Parathyroid adenoma (tissue), 2 donors: ENCODE measurements around the gene TIMP3.

Experiments used
- H2AFZ ChIP-seq: fragments of 300-600 bp; sonication (generic); one replicate; pipeline ENCODE4 v1.7.0; 2017; ENCODE audit warnings: antibody characterized with exemption, mild to moderate bottlenecking
- H3K27ac ChIP-seq: fragments of 300-600 bp; sonication (generic); one replicate; pipeline ENCODE4 v1.7.0; 2017
- H3K27me3 ChIP-seq: fragments of 300-600 bp; sonication (generic); one replicate; pipeline ENCODE4 v1.7.0; 2017; ENCODE audit warnings: low read length; ENCODE audit not compliant: control insufficient read depth, insufficient read depth
- H3K36me3 ChIP-seq: fragments of 300-600 bp; sonication (generic); one replicate; pipeline ENCODE4 v1.7.0; 2017; ENCODE audit warnings: low read length; ENCODE audit not compliant: control insufficient read depth, insufficient read depth
- H3K4me1 ChIP-seq: fragments of 300-600 bp; sonication (generic); one replicate; pipeline ENCODE4 v1.7.0; 2017; ENCODE audit warnings: control low read depth
- H3K4me2 ChIP-seq: fragments of 300-600 bp; sonication (generic); one replicate; pipeline ENCODE4 v1.7.0; 2017; ENCODE audit warnings: low read length
- H3K4me3 ChIP-seq: fragments of 300-600 bp; sonication (generic); one replicate; pipeline ENCODE4 v1.7.0; 2017; ENCODE audit warnings: low read depth, low read length
- H3K79me2 ChIP-seq: fragments of 300-600 bp; sonication (generic); one replicate; pipeline ENCODE4 v1.7.0; 2017; ENCODE audit warnings: control low read depth
- H3K9ac ChIP-seq: fragments of 300-600 bp; sonication (generic); one replicate; pipeline ENCODE4 v1.7.0; 2017; ENCODE audit warnings: mild to moderate bottlenecking
- H3K9me3 ChIP-seq: fragments of 300-600 bp; sonication (generic); one replicate; pipeline ENCODE4 v1.7.0; 2017; ENCODE audit warnings: low read length; ENCODE audit not compliant: control insufficient read depth
- CTCF ChIP-seq: fragments of 300-600 bp; sonication (generic); IDR thresholded peaks from one replicate; pipeline ENCODE4 v1.7.0; 2017; ENCODE audit warnings: antibody characterized with exemption, mild to moderate bottlenecking
- donor health status: primary hyperparathyroidism.

The TIMP3 gene

GRCh38 chr22:32775957-32776356 lies 25.5 kb upstream of the TIMP3 start:
- Histone ChIP-seq H3K79me2 (no peaks in the 10 kb centered on the region), H3K4me3 (no peak overlapping the region), H3K27ac (no peak overlapping the region), H3K27me3 (no peaks in the 10 kb centered on the region), H3K9ac (no peak overlapping the region), H3K4me1 (no peaks in the 10 kb centered on the region), H3K9me3 (no peaks in the 10 kb centered on the region), H2AFZ (no peak overlapping the region), H3K36me3 (no peaks in the 10 kb centered on the region), H3K4me2 (no peak overlapping the region)
- peak; percentile 13 for TF ChIP-seq CTCF

- Histone ChIP-seq H3K36me3 (no peaks in the 10 kb centered on the region), H3K9me3 (no peaks in the 10 kb centered on the region), H3K27me3 (no peaks in the 10 kb centered on the region), H3K79me2 (no peaks in the 10 kb centered on the region), H3K4me3 (no peak overlapping the region), H3K27ac (no peak overlapping the region), H3K4me1 (no peaks in the 10 kb centered on the region), H3K9ac (no peak overlapping the region), H2AFZ (no peak overlapping the region), H3K4me2 (no peak overlapping the region)
- TF ChIP-seq CTCF = no peak
Observed at GRCh38 chr22:32776397-32776796, 25.1 kb upstream of the TIMP3 start.

- Histone ChIP-seq H3K27ac (no peak overlapping the region), H3K9me3 (no peaks in the 10 kb centered on the region), H3K4me1 (no peaks in the 10 kb centered on the region), H3K9ac (no peak overlapping the region), H3K79me2 (no peaks in the 10 kb centered on the region), H3K27me3 (no peaks in the 10 kb centered on the region), H3K4me2 (no peak overlapping the region), H2AFZ (no peak overlapping the region), H3K4me3 (no peak overlapping the region), H3K36me3 (no peaks in the 10 kb centered on the region)
- no peak for TF ChIP-seq CTCF
Observed at GRCh38 chr22:32776802-32777201, 24.7 kb upstream of the TIMP3 start.

- TF ChIP-seq CTCF = no peak
- no peaks in the 10 kb centered on the region for H3K36me3 ChIP-seq
- H3K27me3 ChIP-seq = no peaks in the 10 kb centered on the region
- no peak overlapping the region for H3K9ac ChIP-seq
- H3K27ac ChIP-seq = no peak overlapping the region
- no peaks in the 10 kb centered on the region for H3K4me1 ChIP-seq
- H3K4me3 ChIP-seq = no peak overlapping the region
- H2AFZ ChIP-seq = no peak overlapping the region
- no peak overlapping the region for H3K4me2 ChIP-seq
- no peaks in the 10 kb centered on the region for H3K79me2 ChIP-seq
- no peaks in the 10 kb centered on the region for H3K9me3 ChIP-seq
Observed at GRCh38 chr22:32777987-32778386, 23.5 kb upstream of the TIMP3 start.

- no peak overlapping the region for H3K9ac ChIP-seq
- peak overlapping the region; percentile 80 for H2AFZ ChIP-seq
- no peaks in the 10 kb centered on the region for H3K27me3 ChIP-seq
- H3K9me3 ChIP-seq = no peaks in the 10 kb centered on the region
- H3K4me3 ChIP-seq = no peak overlapping the region
- H3K36me3 ChIP-seq = no peaks in the 10 kb centered on the region
- peak overlapping the region; percentile 51 for H3K27ac ChIP-seq
- H3K4me2 ChIP-seq = no peak overlapping the region
- H3K79me2 ChIP-seq = no peaks in the 10 kb centered on the region
- TF ChIP-seq CTCF = no peak
- no peaks in the 10 kb centered on the region for H3K4me1 ChIP-seq
Observed at GRCh38 chr22:32780726-32781310, 20.7 kb upstream of the TIMP3 start.
